NCI-H345 treated with DMSO at 0.1 percent for 48 hours (cell line): Measurements from ENCODE around the gene THBS2.

Experiments used
- DNase-seq: peaks from one replicate; lab custom pipeline; 2025; ENCODE audit not compliant: unreplicated experiment; lab: John Stamatoyannopoulos, UW

The THBS2 gene

DNA sequence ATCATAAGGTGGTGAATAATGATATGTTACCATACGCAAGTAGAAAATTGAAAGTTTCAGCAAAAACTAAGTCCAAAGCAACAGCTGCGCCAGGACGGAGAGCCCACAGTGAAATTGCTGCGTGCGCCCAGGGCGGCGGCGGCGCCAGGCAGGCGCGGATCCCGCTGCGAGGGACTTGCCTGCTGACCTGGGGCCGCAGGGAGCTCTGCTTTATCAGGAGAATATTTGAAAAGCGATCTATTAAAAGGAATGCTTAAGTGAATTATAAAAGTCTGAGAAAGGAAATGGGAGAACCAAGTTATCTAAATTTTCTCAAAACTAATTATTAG, 85.4 kb downstream of the THBS2 start:
- DNase-seq = no peak

GRCh38 chr6:169167581-169168301, 85.9 kb downstream of the THBS2 start:
- DNase-seq = no peak

- no peak for DNase-seq
Observed at GRCh38 chr6:169166896-169167580, 86.6 kb downstream of the THBS2 start.
